ENCODE measurements around the gene PYGB.
A peak's percentile ranks its signal among the peaks of the same experiment; 100 is the strongest.

PYGB gene

DNA sequence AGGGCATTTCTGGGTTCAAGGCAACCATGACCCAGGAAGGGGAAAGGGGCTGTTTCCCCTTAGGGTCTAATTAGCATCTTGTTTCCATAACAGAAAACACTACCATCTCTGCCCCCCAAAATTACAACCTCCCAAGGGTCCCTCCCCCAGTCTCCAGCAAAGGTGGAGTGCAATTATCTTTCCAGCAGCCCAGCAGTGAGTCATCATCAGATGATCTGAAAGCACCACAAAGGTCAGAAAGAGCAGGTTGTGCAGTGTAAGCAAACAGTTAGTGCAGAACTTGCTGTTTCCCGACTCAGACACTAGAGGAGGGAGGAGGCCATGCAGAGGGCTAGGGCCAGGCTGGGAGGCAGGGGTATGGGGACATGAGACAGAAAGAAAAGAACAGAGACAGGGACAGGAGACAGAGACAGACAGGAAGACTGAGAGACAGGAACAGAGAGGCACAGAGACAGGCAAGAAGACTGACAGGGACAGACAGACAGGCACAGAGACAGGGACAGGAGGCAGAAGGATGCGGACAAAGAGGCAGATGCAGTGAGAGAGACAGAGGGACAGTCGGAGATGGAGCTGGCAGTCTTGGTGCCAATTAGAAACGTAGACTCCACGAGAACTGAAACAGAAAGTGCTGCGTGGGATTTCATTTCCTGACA is 62.5 kb downstream of the PYGB start (continued):
- TF ChIP-seq REST (tag by site-specific recombination; IDR thresholded peaks at IDR 0.05) (no peak), ZBTB7A (tag by site-specific recombination; IDR thresholded peaks at IDR 0.05; ENCODE audit: low read depth) (no peak), WT1 (tag by site-specific recombination; IDR thresholded peaks at IDR 0.05) (no peak; the same call in none of the 2 replicates), KLF17 (tag by site-specific recombination; IDR thresholded peaks at IDR 0.05) (peak; percentile 87; the same call in 1 of the 2 replicates), ZNF660 (tag by site-specific recombination; IDR thresholded peaks at IDR 0.05) (no peak), ZNF555 (tag by site-specific recombination; conservative IDR thresholded peaks at IDR 0.05) (no peak), GLI4 (tag by site-specific recombination; IDR thresholded peaks at IDR 0.05) (no peak), MYNN (tag by site-specific recombination; IDR thresholded peaks at IDR 0.05; ENCODE audit: borderline replicate concordance) (no peak), ZNF707 (tag by site-specific recombination; IDR thresholded peaks at IDR 0.05) (no peak), ZNF214 (tag by site-specific recombination; IDR thresholded peaks at IDR 0.05; ENCODE audit: borderline replicate concordance) (no peak), IKZF3 (tag by site-specific recombination; IDR thresholded peaks at IDR 0.05) (0 out of 2 replicates have a peak, but pooled peaks have one; percentile 35), ZNF280C (tag by site-specific recombination; IDR thresholded peaks at IDR 0.05) (no peak), SALL2 (tag by site-specific recombination; IDR thresholded peaks at IDR 0.05; ENCODE audit: borderline replicate concordance) (no peak), ZNF843 (tag by site-specific recombination; IDR thresholded peaks at IDR 0.05) (no peak), ZFP41 (tag by site-specific recombination; IDR thresholded peaks at IDR 0.05; ENCODE audit: borderline replicate concordance) (no peak), SETDB1 (IDR thresholded peaks at IDR 0.05; ENCODE audit: insufficient read length, low read length) (no peak), ZNF133 (tag by site-specific recombination; IDR thresholded peaks at IDR 0.05) (no peak), ZNF404 (tag by site-specific recombination; IDR thresholded peaks at IDR 0.05) (no peak), ZNF514 (tag by site-specific recombination; IDR thresholded peaks at IDR 0.05) (no peak), OVOL3 (tag by site-specific recombination; IDR thresholded peaks at IDR 0.05) (no peak)
- TF ChIP-seq, protein P1, sequence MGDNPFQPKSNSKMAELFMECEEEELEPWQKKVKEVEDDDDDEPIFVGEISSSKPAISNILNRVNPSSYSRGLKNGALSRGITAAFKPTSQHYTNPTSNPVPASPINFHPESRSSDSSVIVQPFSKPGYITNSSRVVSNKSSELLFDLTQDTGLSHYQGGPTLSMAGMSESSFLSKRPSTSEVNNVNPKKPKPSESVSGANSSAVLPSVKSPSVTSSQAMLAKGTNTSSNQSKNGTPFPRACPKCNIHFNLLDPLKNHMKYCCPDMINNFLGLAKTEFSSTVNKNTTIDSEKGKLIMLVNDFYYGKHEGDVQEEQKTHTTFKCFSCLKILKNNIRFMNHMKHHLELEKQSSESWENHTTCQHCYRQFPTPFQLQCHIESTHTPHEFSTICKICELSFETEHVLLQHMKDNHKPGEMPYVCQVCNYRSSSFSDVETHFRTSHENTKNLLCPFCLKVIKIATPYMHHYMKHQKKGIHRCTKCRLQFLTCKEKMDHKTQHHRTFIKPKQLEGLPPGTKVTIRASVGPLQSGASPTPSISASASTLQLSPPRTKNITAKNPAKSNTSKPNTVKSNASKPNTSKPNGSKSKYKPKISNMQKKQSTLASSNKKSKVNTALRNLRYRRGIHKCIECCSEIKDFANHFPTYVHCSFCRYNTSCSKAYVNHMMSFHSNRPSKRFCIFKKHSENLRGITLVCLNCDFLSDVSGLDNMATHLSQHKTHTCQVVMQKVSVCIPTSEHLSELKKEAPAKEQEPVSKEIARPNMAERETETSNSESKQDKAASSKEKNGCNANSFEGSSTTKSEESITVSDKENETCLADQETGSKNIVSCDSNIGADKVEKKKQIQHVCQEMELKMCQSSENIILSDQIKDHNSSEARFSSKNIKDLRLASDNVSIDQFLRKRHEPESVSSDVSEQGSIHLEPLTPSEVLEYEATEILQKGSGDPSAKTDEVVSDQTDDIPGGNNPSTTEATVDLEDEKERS (tag by site-specific recombination; IDR thresholded peaks at IDR 0.05), result no peak
- TF ChIP-seq, protein P2, sequence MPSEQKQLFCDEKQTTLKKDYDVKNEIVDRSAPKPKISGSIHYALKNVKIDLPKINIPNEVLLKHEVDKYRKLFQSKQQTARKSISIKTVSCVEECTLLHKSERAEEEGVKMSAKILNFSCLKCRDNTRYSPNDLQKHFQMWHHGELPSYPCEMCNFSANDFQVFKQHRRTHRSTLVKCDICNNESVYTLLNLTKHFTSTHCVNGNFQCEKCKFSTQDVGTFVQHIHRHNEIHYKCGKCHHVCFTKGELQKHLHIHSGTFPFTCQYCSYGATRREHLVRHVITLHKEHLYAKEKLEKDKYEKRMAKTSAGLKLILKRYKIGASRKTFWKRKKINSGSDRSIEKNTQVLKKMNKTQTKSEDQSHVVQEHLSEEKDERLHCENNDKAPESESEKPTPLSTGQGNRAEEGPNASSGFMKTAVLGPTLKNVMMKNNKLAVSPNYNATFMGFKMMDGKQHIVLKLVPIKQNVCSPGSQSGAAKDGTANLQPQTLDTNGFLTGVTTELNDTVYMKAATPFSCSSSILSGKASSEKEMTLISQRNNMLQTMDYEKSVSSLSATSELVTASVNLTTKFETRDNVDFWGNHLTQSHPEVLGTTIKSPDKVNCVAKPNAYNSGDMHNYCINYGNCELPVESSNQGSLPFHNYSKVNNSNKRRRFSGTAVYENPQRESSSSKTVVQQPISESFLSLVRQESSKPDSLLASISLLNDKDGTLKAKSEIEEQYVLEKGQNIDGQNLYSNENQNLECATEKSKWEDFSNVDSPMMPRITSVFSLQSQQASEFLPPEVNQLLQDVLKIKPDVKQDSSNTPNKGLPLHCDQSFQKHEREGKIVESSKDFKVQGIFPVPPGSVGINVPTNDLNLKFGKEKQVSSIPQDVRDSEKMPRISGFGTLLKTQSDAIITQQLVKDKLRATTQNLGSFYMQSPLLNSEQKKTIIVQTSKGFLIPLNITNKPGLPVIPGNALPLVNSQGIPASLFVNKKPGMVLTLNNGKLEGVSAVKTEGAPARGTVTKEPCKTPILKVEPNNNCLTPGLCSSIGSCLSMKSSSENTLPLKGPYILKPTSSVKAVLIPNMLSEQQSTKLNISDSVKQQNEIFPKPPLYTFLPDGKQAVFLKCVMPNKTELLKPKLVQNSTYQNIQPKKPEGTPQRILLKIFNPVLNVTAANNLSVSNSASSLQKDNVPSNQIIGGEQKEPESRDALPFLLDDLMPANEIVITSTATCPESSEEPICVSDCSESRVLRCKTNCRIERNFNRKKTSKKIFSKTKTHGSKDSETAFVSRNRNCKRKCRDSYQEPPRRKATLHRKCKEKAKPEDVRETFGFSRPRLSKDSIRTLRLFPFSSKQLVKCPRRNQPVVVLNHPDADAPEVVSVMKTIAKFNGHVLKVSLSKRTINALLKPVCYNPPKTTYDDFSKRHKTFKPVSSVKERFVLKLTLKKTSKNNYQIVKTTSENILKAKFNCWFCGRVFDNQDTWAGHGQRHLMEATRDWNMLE (tag by site-specific recombination; conservative IDR thresholded peaks at IDR 0.05; ENCODE audit: low read depth), result no peak
- TF ChIP-seq, protein P3, sequence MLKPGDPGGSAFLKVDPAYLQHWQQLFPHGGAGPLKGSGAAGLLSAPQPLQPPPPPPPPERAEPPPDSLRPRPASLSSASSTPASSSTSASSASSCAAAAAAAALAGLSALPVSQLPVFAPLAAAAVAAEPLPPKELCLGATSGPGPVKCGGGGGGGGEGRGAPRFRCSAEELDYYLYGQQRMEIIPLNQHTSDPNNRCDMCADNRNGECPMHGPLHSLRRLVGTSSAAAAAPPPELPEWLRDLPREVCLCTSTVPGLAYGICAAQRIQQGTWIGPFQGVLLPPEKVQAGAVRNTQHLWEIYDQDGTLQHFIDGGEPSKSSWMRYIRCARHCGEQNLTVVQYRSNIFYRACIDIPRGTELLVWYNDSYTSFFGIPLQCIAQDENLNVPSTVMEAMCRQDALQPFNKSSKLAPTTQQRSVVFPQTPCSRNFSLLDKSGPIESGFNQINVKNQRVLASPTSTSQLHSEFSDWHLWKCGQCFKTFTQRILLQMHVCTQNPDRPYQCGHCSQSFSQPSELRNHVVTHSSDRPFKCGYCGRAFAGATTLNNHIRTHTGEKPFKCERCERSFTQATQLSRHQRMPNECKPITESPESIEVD (tag by site-specific recombination; IDR thresholded peaks at IDR 0.05), result no peak
